ENCODE results near the gene DOC2B.
"Not testable (repeated sequence)": the region's sequence is repeated elsewhere in the genome, so short reads cannot be mapped to it uniquely, and the experiment has no call there.

GRCh38 chr17:201736-202135 lies 20.3 kb upstream of the DOC2B start:
- not testable (repeated sequence) for TF ChIP-seq SKI (IDR thresholded peaks at IDR 0.05; ENCODE audit: partially characterized antibody); SRF (IDR thresholded peaks at IDR 0.05; ENCODE audit: low read depth, low read length); SMAD3 (CRISPR knock-in tag; IDR thresholded peaks at IDR 0.05); NR2F1 (CRISPR knock-in tag; IDR thresholded peaks at IDR 0.05); MAX (IDR thresholded peaks at IDR 0.05); GABPA (IDR thresholded peaks at IDR 0.05; ENCODE audit: low read depth, low read length); GABPA (CRISPR knock-in tag; IDR thresholded peaks at IDR 0.05; ENCODE audit: low read depth); POLR2AphosphoS5 (IDR thresholded peaks at IDR 0.05; ENCODE audit: low read depth, low read length)
- TF ChIP-seq, protein P1, sequence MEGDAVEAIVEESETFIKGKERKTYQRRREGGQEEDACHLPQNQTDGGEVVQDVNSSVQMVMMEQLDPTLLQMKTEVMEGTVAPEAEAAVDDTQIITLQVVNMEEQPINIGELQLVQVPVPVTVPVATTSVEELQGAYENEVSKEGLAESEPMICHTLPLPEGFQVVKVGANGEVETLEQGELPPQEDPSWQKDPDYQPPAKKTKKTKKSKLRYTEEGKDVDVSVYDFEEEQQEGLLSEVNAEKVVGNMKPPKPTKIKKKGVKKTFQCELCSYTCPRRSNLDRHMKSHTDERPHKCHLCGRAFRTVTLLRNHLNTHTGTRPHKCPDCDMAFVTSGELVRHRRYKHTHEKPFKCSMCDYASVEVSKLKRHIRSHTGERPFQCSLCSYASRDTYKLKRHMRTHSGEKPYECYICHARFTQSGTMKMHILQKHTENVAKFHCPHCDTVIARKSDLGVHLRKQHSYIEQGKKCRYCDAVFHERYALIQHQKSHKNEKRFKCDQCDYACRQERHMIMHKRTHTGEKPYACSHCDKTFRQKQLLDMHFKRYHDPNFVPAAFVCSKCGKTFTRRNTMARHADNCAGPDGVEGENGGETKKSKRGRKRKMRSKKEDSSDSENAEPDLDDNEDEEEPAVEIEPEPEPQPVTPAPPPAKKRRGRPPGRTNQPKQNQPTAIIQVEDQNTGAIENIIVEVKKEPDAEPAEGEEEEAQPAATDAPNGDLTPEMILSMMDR (CRISPR knock-in tag; IDR thresholded peaks at IDR 0.05): not testable (repeated sequence)

All from HepG2 (cell line).